ENCODE results near the gene IL23R.

Gene IL23R

DNA sequence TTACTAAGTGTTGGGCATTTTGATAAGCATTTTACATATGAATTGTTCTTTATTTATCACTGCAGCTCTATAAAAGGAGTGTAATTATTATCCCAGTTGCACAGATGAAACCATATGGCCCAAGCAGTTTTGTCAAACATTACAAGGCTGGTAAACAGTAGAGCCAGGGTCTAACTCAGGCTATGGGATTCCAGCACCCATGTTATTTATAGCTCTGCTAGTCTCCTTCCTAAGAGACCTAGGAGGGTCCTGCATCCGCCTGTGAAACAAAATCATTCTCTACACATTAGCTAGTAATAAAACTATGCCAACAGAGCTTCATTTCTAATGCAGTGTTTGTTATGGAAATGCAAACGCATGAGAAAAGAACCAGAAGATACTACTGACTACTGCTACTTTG, 58.6 kb downstream of the IL23R start:
- no peak overlapping the region for H3K27ac Mint-ChIP-seq
- H3K9me3 Mint-ChIP-seq = no peaks in the 10 kb centered on the region
- peaks cover 4% of the 10 kb centered on the region for H3K27me3 Mint-ChIP-seq
- peaks cover 6% of the 10 kb centered on the region for H3K4me1 Mint-ChIP-seq (ENCODE audit: low read depth)
- no peak overlapping the region for H3K4me3 Mint-ChIP-seq
- H3K36me3 Mint-ChIP-seq (ENCODE audit: low read depth) = no peaks in the 10 kb centered on the region

DNA sequence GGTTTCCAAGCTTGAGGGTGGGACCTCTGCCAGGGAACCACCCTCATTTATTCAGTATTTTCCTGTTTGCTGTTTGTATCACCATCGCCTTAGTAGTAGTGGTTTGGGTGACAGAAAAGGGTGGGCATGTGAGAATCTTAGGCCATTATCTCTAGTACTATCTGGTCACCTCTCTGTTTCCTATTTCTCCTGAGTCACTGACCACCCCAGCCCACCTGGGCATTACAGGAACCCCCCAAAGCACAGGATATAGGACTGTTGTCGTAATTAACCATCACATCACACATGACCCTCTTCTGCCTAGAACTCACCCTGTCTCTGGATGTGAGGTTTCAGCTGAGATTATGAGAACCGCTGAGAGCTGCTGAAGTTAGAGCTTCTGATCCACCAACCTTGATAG, 60.4 kb downstream of the IL23R start:
- Mint-ChIP-seq H3K27me3 (peaks cover 4% of the 10 kb centered on the region), H3K4me3 (no peak overlapping the region), H3K9me3 (no peaks in the 10 kb centered on the region), H3K27ac (no peak overlapping the region), H3K36me3 (ENCODE audit: low read depth) (no peaks in the 10 kb centered on the region), H3K4me1 (ENCODE audit: low read depth) (peaks cover 11% of the 10 kb centered on the region)

DNA sequence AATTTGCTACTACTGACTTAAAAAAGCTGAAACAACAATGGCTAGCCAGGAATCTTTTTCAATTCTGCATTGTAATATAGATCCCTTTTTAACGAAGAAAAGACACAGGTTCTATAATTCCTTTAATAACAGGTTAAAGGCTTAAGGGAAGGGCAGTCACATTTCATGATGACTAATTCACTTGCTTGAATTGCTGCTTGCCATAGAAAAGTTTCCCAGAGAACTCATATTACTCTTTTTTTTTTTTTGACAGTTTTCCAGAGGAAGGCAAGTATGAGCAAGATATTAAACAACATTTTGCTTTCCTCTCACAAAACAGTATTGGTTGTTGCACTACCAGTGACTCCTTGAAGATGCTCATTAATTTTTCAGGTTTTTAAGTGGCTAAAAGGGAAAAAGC, 60.9 kb downstream of the IL23R start:
- Mint-ChIP-seq H3K36me3 (ENCODE audit: low read depth) (no peaks in the 10 kb centered on the region), H3K4me3 (no peak overlapping the region), H3K27ac (no peak overlapping the region), H3K4me1 (ENCODE audit: low read depth) (peaks cover 11% of the 10 kb centered on the region), H3K9me3 (no peaks in the 10 kb centered on the region), H3K27me3 (peaks cover 4% of the 10 kb centered on the region)

DNA sequence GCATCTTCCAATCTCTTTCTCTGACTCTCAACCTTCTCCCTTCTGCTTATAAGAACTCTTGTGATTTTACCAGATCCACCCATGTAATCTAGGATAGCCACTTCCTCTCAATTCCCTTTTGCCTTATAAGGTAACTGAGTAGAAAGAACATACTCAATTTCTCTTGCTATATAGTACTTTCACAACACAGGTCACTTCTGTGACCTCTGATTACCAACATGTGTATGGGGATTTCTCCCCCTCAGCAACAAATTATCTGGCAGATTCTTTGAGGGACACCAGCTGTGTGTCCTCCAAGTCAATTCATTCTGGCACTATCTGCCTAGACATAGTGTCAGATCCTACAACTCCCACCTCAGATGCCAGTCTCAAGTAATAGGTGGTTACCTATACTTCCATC, 62.5 kb downstream of the IL23R start:
- Mint-ChIP-seq H3K4me3 (no peak overlapping the region), H3K27ac (no peak overlapping the region), H3K4me1 (ENCODE audit: low read depth) (peaks cover 11% of the 10 kb centered on the region), H3K36me3 (ENCODE audit: low read depth) (no peaks in the 10 kb centered on the region), H3K9me3 (no peaks in the 10 kb centered on the region), H3K27me3 (no peaks in the 10 kb centered on the region)

DNA sequence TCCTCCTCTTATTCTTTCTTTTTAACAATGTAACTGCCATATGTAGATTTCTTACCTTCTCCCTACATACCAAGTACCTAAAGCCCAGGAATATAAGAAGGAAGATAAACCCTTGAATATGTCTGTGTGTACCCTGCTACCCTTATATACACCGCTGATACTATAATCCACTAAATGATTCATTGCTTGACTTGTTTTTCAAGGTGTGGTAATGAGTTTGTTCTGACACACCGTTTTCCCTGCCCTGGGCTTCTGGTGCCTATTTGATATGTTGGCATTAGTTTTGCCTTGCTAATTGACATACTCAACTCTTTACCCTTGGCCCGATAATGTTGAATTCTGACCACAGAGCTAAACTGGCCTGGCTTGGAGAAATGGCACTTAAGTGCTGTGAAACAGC, 64.3 kb downstream of the IL23R start:
- Mint-ChIP-seq H3K36me3 (ENCODE audit: low read depth) (no peaks in the 10 kb centered on the region), H3K27ac (no peak overlapping the region), H3K4me3 (no peak overlapping the region), H3K9me3 (no peaks in the 10 kb centered on the region), H3K27me3 (no peaks in the 10 kb centered on the region), H3K4me1 (ENCODE audit: low read depth) (peaks cover 16% of the 10 kb centered on the region)

DNA sequence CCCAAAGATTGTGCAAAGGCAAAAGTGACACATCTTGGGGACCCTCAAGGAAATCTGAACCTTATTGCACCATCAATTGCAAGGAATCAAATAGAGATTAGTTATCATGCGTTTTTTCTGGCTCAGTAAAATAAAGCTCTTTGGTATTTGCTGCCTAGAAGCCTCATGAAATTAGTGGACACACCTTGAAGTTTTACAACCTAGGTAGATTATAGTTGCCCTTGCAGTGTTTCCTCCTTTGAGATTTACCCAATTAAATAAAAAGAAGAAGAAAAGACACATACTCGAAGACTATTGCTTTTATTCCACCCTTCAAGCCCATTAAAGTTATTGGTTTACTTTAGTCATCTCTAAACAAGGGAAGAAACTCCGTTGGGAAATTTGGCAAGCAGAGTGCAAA, 70.0 kb downstream of the IL23R start:
- Mint-ChIP-seq H3K27me3 (no peaks in the 10 kb centered on the region), H3K4me1 (ENCODE audit: low read depth) (peaks cover 38% of the 10 kb centered on the region), H3K4me3 (no peak overlapping the region), H3K27ac (no peak overlapping the region), H3K36me3 (ENCODE audit: low read depth) (no peaks in the 10 kb centered on the region), H3K9me3 (no peaks in the 10 kb centered on the region)

DNA sequence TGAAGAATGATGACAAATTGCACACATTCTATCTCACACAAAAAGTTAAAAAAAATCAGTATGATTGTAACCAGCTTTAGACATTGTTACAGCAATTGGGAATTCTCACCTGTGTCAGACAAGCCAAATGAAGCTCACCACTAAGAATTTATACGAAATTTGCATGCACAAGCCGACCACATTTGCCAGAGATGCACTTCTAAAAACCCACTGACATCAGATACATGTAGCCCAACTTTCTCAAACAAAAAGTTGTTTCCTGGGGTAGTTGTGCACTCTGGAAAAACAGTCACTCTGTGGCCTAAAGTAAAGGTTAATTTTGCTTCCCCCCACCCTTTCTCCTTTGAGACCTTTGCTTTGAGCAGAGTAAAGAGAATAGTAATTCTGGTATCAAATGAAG, 73.5 kb downstream of the IL23R start:
- Mint-ChIP-seq H3K4me1 (ENCODE audit: low read depth) (peaks cover 41% of the 10 kb centered on the region), H3K9me3 (no peaks in the 10 kb centered on the region), H3K36me3 (ENCODE audit: low read depth) (no peaks in the 10 kb centered on the region), H3K27ac (peak overlapping the region; percentile 75), H3K27me3 (peaks cover 2% of the 10 kb centered on the region), H3K4me3 (no peak overlapping the region)

DNA sequence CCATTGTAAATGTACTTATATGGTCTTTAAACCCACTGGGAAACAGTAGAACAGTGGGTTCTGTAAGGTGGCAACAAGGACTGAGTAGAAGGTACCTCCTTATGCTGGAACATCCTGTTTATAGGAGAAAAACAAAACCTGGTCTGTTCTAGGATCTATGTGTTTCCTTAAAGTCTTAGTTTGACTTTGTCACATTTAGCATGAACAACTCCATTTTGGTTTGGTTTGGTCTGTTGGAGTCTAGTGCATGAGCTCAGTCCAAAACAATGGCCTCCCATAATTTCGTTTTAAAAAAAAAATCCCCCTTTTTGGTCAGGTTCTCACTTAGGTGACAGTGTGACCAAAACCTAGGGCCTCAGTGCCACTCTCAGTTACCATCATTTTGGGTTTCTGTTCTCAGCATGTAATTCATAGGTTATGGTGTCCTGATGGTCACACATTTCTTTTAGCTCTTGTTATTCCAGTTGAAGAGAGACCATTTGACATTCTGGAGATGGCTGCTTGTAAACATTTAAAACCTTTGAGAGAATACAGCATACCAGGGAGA, 75.0 kb downstream of the IL23R start:
- H3K27ac Mint-ChIP-seq = peak overlapping the region; percentile 27
- peaks cover 9% of the 10 kb centered on the region for H3K27me3 Mint-ChIP-seq
- H3K4me1 Mint-ChIP-seq (ENCODE audit: low read depth) = peaks cover 35% of the 10 kb centered on the region
- no peaks in the 10 kb centered on the region for H3K9me3 Mint-ChIP-seq
- H3K4me3 Mint-ChIP-seq = no peak overlapping the region
- H3K36me3 Mint-ChIP-seq (ENCODE audit: low read depth) = no peaks in the 10 kb centered on the region

DNA sequence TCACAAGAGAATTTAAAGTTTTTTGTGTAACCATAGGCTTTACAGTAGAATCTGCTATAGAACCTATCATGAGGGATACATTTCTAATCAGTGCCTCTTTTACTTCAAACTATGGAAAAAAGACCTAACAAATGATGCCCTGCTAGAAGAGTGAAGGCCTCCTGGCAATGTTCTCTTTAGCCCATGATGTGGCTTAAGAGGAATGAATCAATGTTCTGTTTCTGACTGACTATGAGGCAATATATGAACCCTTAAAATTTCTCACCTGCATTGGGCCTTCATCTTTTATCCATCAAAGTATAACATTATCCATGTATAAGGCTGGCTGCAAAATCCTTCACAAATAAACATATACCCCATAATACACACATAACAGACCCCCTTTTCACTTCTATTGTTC, 75.8 kb downstream of the IL23R start:
- H3K27ac Mint-ChIP-seq = no peak overlapping the region
- H3K4me3 Mint-ChIP-seq = no peak overlapping the region
- H3K27me3 Mint-ChIP-seq = peaks cover 12% of the 10 kb centered on the region
- H3K9me3 Mint-ChIP-seq = no peaks in the 10 kb centered on the region
- peaks cover 35% of the 10 kb centered on the region for H3K4me1 Mint-ChIP-seq (ENCODE audit: low read depth)
- no peaks in the 10 kb centered on the region for H3K36me3 Mint-ChIP-seq (ENCODE audit: low read depth)

DNA sequence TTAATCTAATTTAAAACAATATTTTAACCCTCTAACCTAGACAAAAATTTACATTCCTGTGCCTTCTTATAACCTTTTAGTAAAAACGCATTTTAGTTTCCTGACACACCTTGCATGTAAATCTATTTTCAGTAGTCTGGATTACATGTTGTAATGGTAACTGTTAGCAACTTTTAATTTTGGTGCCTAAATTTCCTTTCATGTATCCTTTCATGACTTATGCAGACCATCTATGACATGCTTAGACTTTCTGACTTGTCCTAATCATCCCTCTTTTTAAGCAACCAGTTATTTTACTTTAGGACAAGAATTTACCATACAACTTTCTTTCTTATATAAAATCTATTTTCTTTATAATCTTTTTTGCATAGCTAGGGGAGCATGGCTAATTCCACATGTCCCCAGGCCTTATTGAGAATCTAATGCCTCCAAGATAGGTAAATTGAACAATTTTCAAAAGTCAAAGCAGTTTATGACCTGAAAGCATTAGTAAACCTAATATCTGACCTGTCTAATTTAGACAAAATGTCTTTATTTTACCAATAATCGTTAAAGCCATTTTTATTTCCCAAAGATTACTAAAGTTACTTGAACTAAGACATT, 83.9 kb downstream of the IL23R start:
- H3K4me3 Mint-ChIP-seq = no peak overlapping the region
- peaks cover 24% of the 10 kb centered on the region for H3K36me3 Mint-ChIP-seq (ENCODE audit: low read depth)
- H3K9me3 Mint-ChIP-seq = peaks cover 15% of the 10 kb centered on the region
- no peaks in the 10 kb centered on the region for H3K4me1 Mint-ChIP-seq (ENCODE audit: low read depth)
- no peak overlapping the region for H3K27ac Mint-ChIP-seq
- peaks cover 16% of the 10 kb centered on the region for H3K27me3 Mint-ChIP-seq

DNA sequence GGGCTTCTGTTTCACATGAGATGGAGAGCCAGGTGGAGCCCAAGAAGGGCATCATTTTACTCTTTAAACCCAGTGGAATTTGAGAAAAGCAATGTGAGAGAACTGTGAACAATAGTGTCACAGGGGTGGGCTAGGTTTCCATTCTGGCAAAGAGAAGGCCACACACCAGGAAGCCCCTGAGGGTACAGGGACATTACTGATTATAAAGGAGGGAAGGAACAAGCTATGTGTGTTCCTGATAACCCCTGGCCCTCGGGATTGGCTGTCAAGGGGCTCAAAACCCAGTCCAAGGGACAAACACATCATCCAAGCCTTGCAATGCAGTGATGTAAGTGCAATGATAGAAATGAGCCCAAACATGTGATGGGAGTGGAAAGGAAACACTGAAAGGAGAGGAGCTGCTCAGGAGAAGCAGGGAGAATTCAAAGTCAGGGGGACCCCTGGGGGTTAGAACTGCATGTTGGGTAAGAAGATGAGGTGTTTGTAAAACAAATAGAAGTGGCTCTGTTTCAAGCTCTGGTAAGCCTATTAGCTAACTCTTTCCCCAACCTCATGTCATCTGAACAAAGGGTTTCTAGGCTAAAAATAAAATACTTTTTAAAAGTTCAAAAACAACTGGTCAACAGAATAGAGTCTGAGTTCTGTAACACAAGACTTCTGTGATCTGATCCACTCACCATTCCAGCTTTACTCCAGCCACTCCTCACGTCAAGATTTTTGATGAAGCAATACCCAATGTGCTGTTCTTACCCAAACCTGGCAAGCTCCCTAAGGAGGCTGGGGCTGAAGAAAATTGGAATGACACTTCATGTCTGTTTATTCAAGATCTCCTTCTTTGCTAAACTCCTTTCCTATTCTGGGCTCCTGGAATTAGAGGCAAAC, 90.3 kb downstream of the IL23R start:
- Mint-ChIP-seq H3K27me3 (peaks cover 6% of the 10 kb centered on the region), H3K9me3 (no peaks in the 10 kb centered on the region), H3K36me3 (ENCODE audit: low read depth) (peaks cover 12% of the 10 kb centered on the region), H3K4me1 (ENCODE audit: low read depth) (peaks cover 1% of the 10 kb centered on the region), H3K4me3 (no peak overlapping the region), H3K27ac (no peak overlapping the region)

DNA sequence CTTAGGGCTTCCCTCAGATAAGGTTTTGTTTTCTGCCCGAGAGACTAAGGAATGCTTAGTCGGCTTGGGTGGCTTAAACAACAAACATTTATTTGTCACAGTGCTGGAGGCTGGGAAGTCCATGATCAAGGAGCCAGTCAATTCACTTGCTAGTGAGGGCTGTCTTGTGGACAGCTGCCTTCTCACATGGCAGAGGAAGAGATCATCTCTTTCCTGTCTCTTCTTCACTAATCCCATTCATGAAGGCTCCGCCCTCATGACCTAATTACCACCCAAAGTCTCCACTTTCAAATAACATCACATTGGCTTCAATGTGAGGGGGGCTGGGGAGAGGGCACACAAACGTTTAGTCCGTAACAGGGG, 90.9 kb downstream of the IL23R start:
- peaks cover 8% of the 10 kb centered on the region for H3K4me1 Mint-ChIP-seq (ENCODE audit: low read depth)
- no peak overlapping the region for H3K4me3 Mint-ChIP-seq
- H3K36me3 Mint-ChIP-seq (ENCODE audit: low read depth) = peaks cover 12% of the 10 kb centered on the region
- H3K9me3 Mint-ChIP-seq = no peaks in the 10 kb centered on the region
- no peak overlapping the region for H3K27ac Mint-ChIP-seq
- peaks cover 6% of the 10 kb centered on the region for H3K27me3 Mint-ChIP-seq

DNA sequence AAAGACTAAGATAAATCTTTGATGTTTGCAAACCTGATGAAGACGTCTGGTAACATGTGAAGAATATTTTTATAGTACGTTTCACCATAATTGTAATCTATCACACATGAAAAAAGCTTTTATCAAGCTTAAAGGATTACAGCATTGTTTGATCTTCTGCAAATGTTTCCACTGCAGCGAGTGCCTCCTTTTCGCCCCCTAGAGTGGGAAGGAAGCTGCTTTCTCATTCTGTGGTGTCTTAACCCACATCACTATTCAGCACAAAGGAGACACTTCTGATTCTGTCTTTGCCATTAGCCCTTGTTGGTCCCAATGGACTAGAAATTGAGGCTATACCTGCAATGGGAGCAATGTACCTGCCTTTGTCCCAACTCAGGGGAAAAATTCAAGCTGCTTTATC, 95.4 kb downstream of the IL23R start:
- H3K27ac Mint-ChIP-seq = no peak overlapping the region
- H3K4me3 Mint-ChIP-seq = no peak overlapping the region
- peaks cover 39% of the 10 kb centered on the region for H3K4me1 Mint-ChIP-seq (ENCODE audit: low read depth)
- H3K27me3 Mint-ChIP-seq = no peaks in the 10 kb centered on the region
- H3K9me3 Mint-ChIP-seq = no peaks in the 10 kb centered on the region
- no peaks in the 10 kb centered on the region for H3K36me3 Mint-ChIP-seq (ENCODE audit: low read depth)

DNA sequence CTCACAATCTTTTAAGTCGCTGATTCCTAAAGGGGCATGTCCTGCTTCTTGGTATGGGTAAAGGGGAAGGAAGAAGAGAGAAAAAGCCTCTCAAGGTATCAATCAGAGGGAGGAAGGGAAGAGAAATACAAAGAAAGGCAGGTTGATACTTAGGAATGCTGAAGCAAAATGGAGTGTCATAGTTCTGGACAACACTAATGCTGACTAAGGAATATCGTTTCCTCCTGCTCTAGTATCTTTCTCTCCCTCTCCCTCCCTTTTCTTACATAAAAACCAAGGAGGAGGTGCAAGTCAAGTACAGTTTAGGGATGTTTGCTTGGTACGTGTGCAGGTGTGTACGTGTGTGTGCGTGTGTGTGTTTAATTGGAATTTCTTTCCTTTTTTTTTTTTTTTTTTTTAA, 96.5 kb downstream of the IL23R start:
- Mint-ChIP-seq H3K4me1 (ENCODE audit: low read depth) (peaks cover 39% of the 10 kb centered on the region), H3K27me3 (no peaks in the 10 kb centered on the region), H3K9me3 (no peaks in the 10 kb centered on the region), H3K4me3 (no peak overlapping the region), H3K27ac (peak overlapping the region; percentile 9), H3K36me3 (ENCODE audit: low read depth) (no peaks in the 10 kb centered on the region)

DNA sequence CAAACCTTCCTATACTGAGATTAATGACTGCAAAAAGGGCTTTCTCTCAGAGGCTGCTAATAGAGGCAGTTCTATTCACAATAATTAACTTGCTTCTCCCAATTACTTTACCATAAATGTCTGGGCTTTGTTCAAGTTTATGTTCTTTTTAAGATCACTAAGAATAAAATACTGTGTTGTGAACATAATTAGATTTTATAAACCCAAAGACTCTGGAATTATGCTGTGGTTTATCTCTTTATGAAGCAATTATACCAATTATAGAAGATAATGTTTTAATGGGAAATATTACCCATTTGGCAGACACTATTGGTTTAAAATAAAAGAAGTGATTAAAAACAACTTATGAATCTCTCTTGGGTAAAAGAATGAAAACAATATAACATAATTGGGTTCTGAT, 97.9 kb downstream of the IL23R start:
- H3K27ac Mint-ChIP-seq = no peak overlapping the region
- H3K27me3 Mint-ChIP-seq = no peaks in the 10 kb centered on the region
- H3K4me1 Mint-ChIP-seq (ENCODE audit: low read depth) = peaks cover 39% of the 10 kb centered on the region

More for the DNA sequence above, 97.9 kb downstream of the IL23R start:
- H3K9me3 Mint-ChIP-seq = no peaks in the 10 kb centered on the region
- no peak overlapping the region for H3K4me3 Mint-ChIP-seq
- no peaks in the 10 kb centered on the region for H3K36me3 Mint-ChIP-seq (ENCODE audit: low read depth)
